ENCODE data around the gene ZNF19. TPM values are rescaled to one million over a fixed set of nuclear protein-coding genes. Genes with fewer than 3 reads are reported as not detected.

ZNF19 gene
- total and polyA plus RNA-seq, 2 of the 8 experiments (the other 6 are each of a cell fraction or from before 2014, with no cell fraction given): 1.5 to 3.5 TPM

GRCh38 chr16:71424626-71425025 lies 64.5 kb downstream of the ZNF19 start (continued):
- no peak for TF ChIP-seq NANOG (IDR thresholded peaks at IDR 0.05; ENCODE audit: insufficient read depth, low read depth, low read length, poor library complexity, severe bottlenecking)
- no peak for TF ChIP-seq FOSL1 (IDR thresholded peaks at IDR 0.05; ENCODE audit: insufficient read depth, low read depth, low read length)
- no peak for TF ChIP-seq HDAC2 (IDR thresholded peaks at IDR 0.05; ENCODE audit: borderline replicate concordance in 1 of 2, low read depth in 2 of 2, low read length in 2 of 2)
- no peak for TF ChIP-seq NRF1 (IDR thresholded peaks at IDR 0.05; ENCODE audit: low read depth, low read length)
- TF ChIP-seq CBX5 (IDR thresholded peaks at IDR 0.05; ENCODE audit: low read depth, low read length): no peak
- TF ChIP-seq SIX5 (IDR thresholded peaks at IDR 0.05; ENCODE audit: low read depth, low read length): no peak

Data from H1 (cell line).